H1 (cell line): ENCODE measurements around the gene MCM3. TPM values are rescaled to one million over a fixed set of nuclear protein-coding genes. Genes with fewer than 3 reads are reported as not detected.

Experiments
- CTCF ChIA-PET: fragments of 300-600 bp; sonication (Branson Sonifier 250); formaldehyde crosslinking; loops from one replicate; lab custom pipeline; 2021; ENCODE audit not compliant: partially characterized antibody; lab: Charles Lee
- POLR2A ChIA-PET: fragments of 300-600 bp; sonication (Branson Sonifier 250); formaldehyde crosslinking; loops from one replicate; lab custom pipeline; 2021; ENCODE audit warnings: inconsistent platforms; ENCODE audit not compliant: partially characterized antibody; lab: Charles Lee
- DNase-seq, 2 experiments: peaks; one replicate each; pipeline versions ENCODE4 v3.0.0 to v3.0.0-alpha.2; 2010 to 2022; ENCODE audit warnings: low spot score in 2 of 2, low read depth in 1 of 2, mixed read lengths in 1 of 2
- FAIRE-seq: peaks from 2 replicates; lab custom pipeline; 2011; peaks lifted over from hg19 to GRCh38; lab: Jason Lieb, UNC
- H2AFZ ChIP-seq: 2 replicates; pipeline ENCODE4 v1.8.1; 2012; ENCODE audit warnings: low read length, inconsistent platforms
- H2AK5ac ChIP-seq: 2 replicates; pipeline ENCODE4 v1.6.1; 2013; ENCODE audit warnings: low read depth, low read length
- H2BK120ac ChIP-seq: replicated peaks from 2 replicates; pipeline ENCODE3; 2013; ENCODE audit warnings: low read depth, low read length, inconsistent platforms
- H2BK12ac ChIP-seq: 2 replicates; pipeline ENCODE4 v1.6.1; 2013; ENCODE audit warnings: low read depth, low read length
- H2BK15ac ChIP-seq: 2 replicates; pipeline ENCODE4 v1.6.1; 2013; ENCODE audit warnings: low read length
- H2BK20ac ChIP-seq: 2 replicates; pipeline ENCODE4 v1.6.1; 2013; ENCODE audit warnings: low read length
- H2BK5ac ChIP-seq: 2 replicates; pipeline ENCODE4 v1.6.1; 2013; ENCODE audit warnings: low read depth, low read length
- H3K14ac ChIP-seq: 2 replicates; pipeline ENCODE4 v1.6.1; 2013; ENCODE audit warnings: inconsistent platforms; ENCODE audit not compliant: insufficient read length
- H3K18ac ChIP-seq: 2 replicates; pipeline ENCODE4 v1.6.1; 2013; ENCODE audit warnings: low read length; ENCODE audit errors: extremely low read depth
- H3K23ac ChIP-seq: 2 replicates; pipeline ENCODE4 v1.6.1; 2013; ENCODE audit warnings: inconsistent platforms; ENCODE audit not compliant: insufficient read length
- H3K23me2 ChIP-seq: 2 replicates; pipeline ENCODE4 v1.6.1; 2013; ENCODE audit warnings: low read depth, low read length
- H3K27ac ChIP-seq: 2 replicates; pipeline ENCODE4 v1.6.1; 2011; ENCODE audit warnings: low read depth, low read length, inconsistent platforms
- H3K27me3 ChIP-seq, 4 experiments: replicated peaks in 1 of 4; 1 replicate in 1 of 4; 2 replicates in 3 of 4; pipeline versions ENCODE4 v1.6.1 to v1.8.1; 2011 to 2013; ENCODE audit warnings: low read length in 3 of 4, mild to moderate bottlenecking in 3 of 4, inconsistent platforms in 2 of 4, mixed read lengths in 2 of 4, moderate library complexity in 1 of 4; ENCODE audit not compliant: control insufficient read depth in 3 of 4, insufficient read depth in 3 of 4; ENCODE audit errors: extremely low read depth in 1 of 4
- H3K36me3 ChIP-seq, 4 experiments: 2 replicates each; pipeline versions ENCODE4 v1.6.1 to v1.8.1; 2011 to 2013; ENCODE audit warnings: mild to moderate bottlenecking in 4 of 4, low read length in 3 of 4, moderate library complexity in 2 of 4, control low read depth in 1 of 4, inconsistent platforms in 1 of 4; ENCODE audit not compliant: insufficient read depth in 4 of 4, control insufficient read depth in 2 of 4
- H3K4ac ChIP-seq: replicated peaks from 2 replicates; pipeline ENCODE3; 2013; ENCODE audit warnings: low read length, low read depth, mixed read lengths, inconsistent platforms; ENCODE audit not compliant: insufficient read length
- H3K4me1 ChIP-seq, 4 experiments: replicated peaks in 1 of 4; 1 replicate in 1 of 4; 2 replicates in 3 of 4; pipeline versions ENCODE4 v1.6.1 to v1.8.1; 2011 to 2013; ENCODE audit warnings: low read length in 3 of 4, inconsistent platforms in 2 of 4, mixed read lengths in 1 of 4; ENCODE audit not compliant: insufficient read depth in 4 of 4, control insufficient read depth in 3 of 4
- H3K4me2 ChIP-seq, 2 experiments: 2 replicates each; pipeline versions ENCODE4 v1.6.1 to v1.8.1; 2011 to 2013; ENCODE audit warnings: low read depth in 2 of 2, low read length in 2 of 2, control low read depth in 1 of 2, inconsistent platforms in 1 of 2, mild to moderate bottlenecking in 1 of 2; ENCODE audit not compliant: insufficient read depth in 1 of 2
- H3K4me3 ChIP-seq, 4 experiments: fragments of 200-600, 300-600 bp in 1 of 4; sonication (generic), shearing (Covaris generic), sonication (Bioruptor Twin) in 1 of 4; 2 replicates each; pipeline versions ENCODE4 v1.5.1 to v1.8.1; 2011 to 2016; ENCODE audit warnings: low read length in 4 of 4, low read depth in 3 of 4, control low read depth in 2 of 4, inconsistent platforms in 2 of 4, mild to moderate bottlenecking in 2 of 4, mixed read lengths in 1 of 4, moderate library complexity in 1 of 4; ENCODE audit not compliant: insufficient read depth in 2 of 4; ENCODE audit errors: extremely low read depth in 1 of 4
- H3K56ac ChIP-seq: replicated peaks from 2 replicates; pipeline ENCODE3; 2013; ENCODE audit warnings: low read depth, mild to moderate bottlenecking, mixed read lengths, low read length, inconsistent platforms; ENCODE audit not compliant: insufficient read length
- H3K79me1 ChIP-seq: 2 replicates; pipeline ENCODE4 v1.6.1; 2013; ENCODE audit warnings: low read depth, low read length, control low read depth
- H3K79me2 ChIP-seq, 2 experiments: 2 replicates each; pipeline versions ENCODE4 v1.6.1 to v1.8.1; 2012 to 2013; ENCODE audit warnings: low read length in 2 of 2, mild to moderate bottlenecking in 2 of 2, inconsistent platforms in 1 of 2; ENCODE audit not compliant: insufficient read depth in 2 of 2, control insufficient read depth in 1 of 2
- H3K9ac ChIP-seq, 4 experiments: replicated peaks in 1 of 4; 1 replicate in 1 of 4; 2 replicates in 3 of 4; pipeline versions ENCODE4 v1.6.1 to v1.8.1; 2011 to 2013; ENCODE audit warnings: low read depth in 3 of 4, low read length in 3 of 4, control low read depth in 2 of 4, mild to moderate bottlenecking in 2 of 4, moderate library complexity in 2 of 4, inconsistent platforms in 1 of 4; ENCODE audit errors: extremely low read depth in 1 of 4
- H3K9me3 ChIP-seq, 2 experiments: 2 replicates each; pipeline versions ENCODE4 v1.6.1 to v1.8.1; 2012 to 2013; ENCODE audit warnings: mild to moderate bottlenecking in 2 of 2, moderate library complexity in 2 of 2, control low read depth in 1 of 2, inconsistent platforms in 1 of 2, low read depth in 1 of 2, low read length in 1 of 2, mixed read lengths in 1 of 2; ENCODE audit not compliant: insufficient read depth in 2 of 2
- H4K20me1 ChIP-seq, 2 experiments: replicated peaks in 1 of 2; 2 replicates each; pipeline versions ENCODE3 to v1.8.1; 2011 to 2013; ENCODE audit warnings: inconsistent platforms in 2 of 2, low read length in 2 of 2, mild to moderate bottlenecking in 1 of 2; ENCODE audit not compliant: insufficient read depth in 2 of 2, control insufficient read depth in 1 of 2
- H4K5ac ChIP-seq: 2 replicates; pipeline ENCODE4 v1.6.1; 2013; ENCODE audit warnings: low read length, low read depth, mixed read lengths, inconsistent platforms; ENCODE audit not compliant: insufficient read length
- H4K8ac ChIP-seq: 2 replicates; pipeline ENCODE4 v1.8.0; 2013; ENCODE audit warnings: mild to moderate bottlenecking, moderate library complexity, low read length, inconsistent platforms; ENCODE audit not compliant: insufficient read depth; ENCODE audit errors: extremely low read depth
- H4K91ac ChIP-seq: replicated peaks from 2 replicates; pipeline ENCODE3; 2013; ENCODE audit warnings: low read length, mixed read lengths, inconsistent platforms; ENCODE audit not compliant: insufficient read length
- CBX5 ChIP-seq: fragments of 300-800, 300-1000 bp; sonication (generic); IDR thresholded peaks from 2 replicates; pipeline ENCODE4 v1.7.1; 2016; ENCODE audit warnings: antibody characterized with exemption, low read length, low read depth
- CHD2 ChIP-seq: IDR thresholded peaks from 2 replicates; pipeline ENCODE4 v1.6.1; 2012; ENCODE audit warnings: low read length, improper control_type of control experiment
- KDM5A ChIP-seq: fragments of 200-600 bp; IDR thresholded peaks from 2 replicates; pipeline ENCODE4 v1.7.1; 2012; ENCODE audit warnings: mild to moderate bottlenecking, low read length, inconsistent platforms, mixed read lengths
- MAX ChIP-seq: IDR thresholded peaks from 2 replicates; pipeline ENCODE4 v1.6.1; 2012; ENCODE audit warnings: inconsistent platforms
- RFX5 ChIP-seq: IDR thresholded peaks from 2 replicates; pipeline ENCODE4 v1.6.1; 2011; ENCODE audit warnings: low read depth, low read length, improper control_type of control experiment, borderline replicate concordance
- SP4 ChIP-seq: IDR thresholded peaks from 2 replicates; pipeline ENCODE4 v1.6.1; 2012; ENCODE audit warnings: low read length, inconsistent platforms
- WGBS, 2 experiments: shearing (Covaris generic) in 1 of 2; methylation state at CpG; one replicate each; pipeline versions ENCODE4 v1.1.6 to v1.1.7; 2013 to 2015; ENCODE audit warnings: low lambda C conversion rate in 2 of 2, mixed read lengths in 2 of 2, inconsistent platforms in 1 of 2, low coverage in 1 of 2, missing lambda C conversion rate in 1 of 2; ENCODE audit not compliant: insufficient replicate concordance in 2 of 2, insufficient coverage in 1 of 2, insufficient read length in 1 of 2; ENCODE audit errors: extremely low coverage in 1 of 2, missing lambda C conversion rate in 1 of 2; 5-methylcytosine and 5-hydroxymethylcytosine counted together
- polyA plus RNA-seq, 7 experiments: library from polyadenylated mRNA; depleted of rRNA in 3 of 7; stranded (reverse) in 5 of 7; unstranded in 2 of 7; fragments of >200 nt in 5 of 7; fragments of 200-250 nt in 2 of 7; gene quantifications; 1 replicate in 5 of 7; 2 replicates in 1 of 7; 4 replicates in 1 of 7; pipeline versions ENCODE4 v1.2.1 to v1.2.3, GENCODE V29; 2011 to 2013; ENCODE audit warnings: missing spikeins in 2 of 7, mixed read lengths in 2 of 7
- total RNA-seq: library from RNA; stranded (reverse); fragmentation: NEBNext Ultra II Directional; extraction: Animal tissue kit (Norgen Biotek cat#: 25700); gene quantifications from 2 replicates; pipeline ENCODE4 v1.2.1, GENCODE V29; 2021

The MCM3 gene
- total and polyA plus RNA-seq, 2 of the 8 experiments (the other 6 are each of a cell fraction or from before 2014, with no cell fraction given), result 275 to 293 TPM

GRCh38 chr6:52288841-52289240 lies 4.3 kb upstream of the MCM3 start:
- no peak overlapping the region for H3K56ac ChIP-seq
- 94% methylated on average over 2 of the region's 2 CpGs; no CpG with 5 or more reads in 1 of the 2 experiments for WGBS, 2 experiments
- no peak overlapping the region for H2AFZ ChIP-seq
- FAIRE-seq (no peak), DNase-seq (no peak)
- peaks cover 0 to 5% of the 10 kb centered on the region in 2 experiments; a peak in 3 of 4 replicates for H3K79me2 ChIP-seq
- no peak overlapping the region for H2BK120ac ChIP-seq
- ChIA-PET CTCF (interaction anchor here (1.0 to 12.5 kb wide), 2 partner anchors 67 to 112 kb away, joined by 3 to 175 read pairs; no protein-coding TSS in a partner anchor), POLR2A (interaction anchor here (0.9 to 1.2 kb wide), 2 partner anchors 9 to 86 kb away, joined by 3 read pairs; no protein-coding TSS in a partner anchor)
- H3K4me2 ChIP-seq, result no peak overlapping the region
- H3K79me1 ChIP-seq, result no peaks in the 10 kb centered on the region
- no peak overlapping the region for H3K4me3 ChIP-seq
- H3K23me2 ChIP-seq, result no peaks in the 10 kb centered on the region
- no peak overlapping the region for H2AK5ac ChIP-seq
- TF ChIP-seq KDM5A (no peak), CHD2 (no peak), MAX (no peak), SP4 (no peak), CBX5 (no peak), RFX5 (no peak)
- no peak overlapping the region for H4K8ac ChIP-seq
- H3K27me3 ChIP-seq, result no peaks in the 10 kb centered on the region
- H3K9ac ChIP-seq, result no peak overlapping the region
- no peaks in the 10 kb centered on the region for H3K9me3 ChIP-seq
- no peak overlapping the region for H2BK20ac ChIP-seq
- H3K4ac ChIP-seq, result no peak overlapping the region
- H2BK15ac ChIP-seq, result no peak overlapping the region
- H2BK5ac ChIP-seq, result no peak overlapping the region
- no peak overlapping the region for H4K5ac ChIP-seq
- H3K23ac ChIP-seq, result no peak overlapping the region
- H3K18ac ChIP-seq, result no peak overlapping the region
- H3K14ac ChIP-seq, result no peak overlapping the region
- H4K91ac ChIP-seq, result no peak overlapping the region
- no peaks in the 10 kb centered on the region for H4K20me1 ChIP-seq
- no peak overlapping the region for H3K27ac ChIP-seq
- no peak overlapping the region for H2BK12ac ChIP-seq
- H3K4me1 ChIP-seq, result no peaks in the 10 kb centered on the region; a peak in 1 of 7 replicates
- no peaks in the 10 kb centered on the region for H3K36me3 ChIP-seq
